Right hindlimb (tissue), 1 donor: ENCODE measurements around the gene MRPL55.
A peak's percentile ranks its signal among the peaks of the same experiment; 100 is the strongest.

Experiments
- DNase-seq: peaks from one replicate; pipeline ENCODE4 v3.0.0-alpha.2; 2018

Gene MRPL55

DNA sequence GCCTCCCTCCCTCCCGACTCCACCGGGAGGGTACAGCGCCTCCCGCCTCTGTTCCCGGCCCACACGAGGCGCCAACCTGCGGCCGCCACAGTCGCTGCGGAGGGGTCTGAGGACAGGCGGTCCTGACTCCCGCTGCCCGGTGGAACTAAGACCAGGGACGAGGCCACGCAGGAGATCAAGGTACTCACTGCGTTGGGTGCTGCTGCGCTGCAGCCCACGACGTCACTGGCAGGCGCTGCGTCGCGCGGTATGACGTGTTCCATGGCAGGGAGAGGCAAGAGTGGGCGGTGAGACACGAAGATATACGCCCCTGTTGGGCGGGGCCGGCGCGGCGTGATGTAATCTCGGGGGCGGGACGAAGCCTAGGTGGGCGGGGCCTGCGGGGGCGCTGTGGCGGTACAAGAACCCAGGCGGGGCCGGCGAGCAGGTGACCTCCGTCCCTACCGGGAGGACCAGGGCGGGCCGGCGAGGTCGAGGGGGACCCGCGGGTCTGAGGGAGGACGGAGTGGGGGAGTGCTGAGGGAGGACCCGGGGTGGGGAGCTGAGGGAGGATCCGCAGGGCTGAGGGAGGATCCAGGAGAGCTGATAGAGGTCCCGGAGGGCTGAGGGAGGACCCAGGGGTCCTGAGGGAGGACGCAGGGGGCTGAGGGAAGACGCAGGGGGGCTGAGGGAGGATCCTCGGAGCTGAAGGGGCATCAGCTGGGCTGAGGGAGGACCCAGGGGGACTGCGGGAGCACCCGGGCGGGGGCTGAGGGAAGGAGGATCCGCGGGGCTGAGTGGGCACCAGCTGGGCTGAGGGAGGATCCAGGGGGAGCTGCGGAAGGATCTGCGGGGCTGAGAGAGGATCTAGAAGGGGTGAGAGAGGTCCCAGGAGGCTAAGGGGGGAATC is at the start of gene MRPL55:
TSS of gene MRPL55 (minus strand) at position 227 of the 889 bp plus-strand sequence. CDS start 1,039 bp downstream, outside the sequence.
- DNase-seq = peak; percentile 99

DNA sequence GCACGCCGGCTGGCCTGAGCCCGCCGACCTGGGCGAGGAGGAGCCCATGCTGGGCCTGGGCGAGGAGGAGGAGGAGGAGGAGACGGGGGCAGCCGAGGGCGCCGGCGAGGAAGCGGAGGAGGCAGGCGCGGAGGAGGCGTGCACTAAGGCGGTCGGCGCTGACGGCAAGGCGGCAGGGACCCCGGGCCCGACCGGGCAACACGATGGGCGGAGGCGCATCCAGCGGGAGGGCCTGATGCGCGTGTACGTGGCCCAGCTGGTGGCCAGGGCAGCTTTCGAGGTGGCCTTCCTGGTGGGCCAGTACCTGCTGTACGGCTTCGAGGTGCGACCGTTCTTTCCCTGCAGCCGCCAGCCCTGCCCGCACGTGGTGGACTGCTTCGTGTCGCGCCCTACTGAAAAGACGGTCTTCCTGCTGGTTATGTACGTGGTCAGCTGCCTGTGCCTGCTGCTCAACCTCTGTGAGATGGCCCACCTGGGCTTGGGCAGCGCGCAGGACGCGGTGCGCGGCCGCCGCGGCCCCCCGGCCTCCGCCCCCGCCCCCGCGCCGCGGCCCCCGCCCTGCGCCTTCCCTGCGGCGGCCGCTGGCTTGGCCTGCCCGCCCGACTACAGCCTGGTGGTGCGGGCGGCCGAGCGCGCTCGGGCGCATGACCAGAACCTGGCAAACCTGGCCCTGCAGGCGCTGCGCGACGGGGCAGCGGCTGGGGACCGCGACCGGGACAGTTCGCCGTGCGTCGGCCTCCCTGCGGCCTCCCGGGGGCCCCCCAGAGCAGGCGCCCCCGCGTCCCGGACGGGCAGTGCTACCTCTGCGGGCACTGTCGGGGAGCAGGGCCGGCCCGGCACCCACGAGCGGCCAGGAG is 49.3 kb upstream of the MRPL55 start:
- DNase-seq = no peak

DNA sequence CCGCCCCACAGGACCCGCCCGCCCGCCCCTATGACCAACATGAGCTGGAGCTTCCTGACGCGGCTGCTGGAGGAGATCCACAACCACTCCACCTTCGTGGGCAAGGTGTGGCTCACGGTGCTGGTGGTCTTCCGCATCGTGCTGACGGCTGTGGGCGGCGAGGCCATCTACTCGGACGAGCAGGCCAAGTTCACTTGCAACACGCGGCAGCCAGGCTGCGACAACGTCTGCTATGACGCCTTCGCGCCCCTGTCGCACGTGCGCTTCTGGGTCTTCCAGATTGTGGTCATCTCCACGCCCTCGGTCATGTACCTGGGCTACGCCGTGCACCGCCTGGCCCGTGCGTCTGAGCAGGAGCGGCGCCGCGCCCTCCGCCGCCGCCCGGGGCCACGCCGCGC is 48.6 kb upstream of the MRPL55 start:
- no peak for DNase-seq

DNA sequence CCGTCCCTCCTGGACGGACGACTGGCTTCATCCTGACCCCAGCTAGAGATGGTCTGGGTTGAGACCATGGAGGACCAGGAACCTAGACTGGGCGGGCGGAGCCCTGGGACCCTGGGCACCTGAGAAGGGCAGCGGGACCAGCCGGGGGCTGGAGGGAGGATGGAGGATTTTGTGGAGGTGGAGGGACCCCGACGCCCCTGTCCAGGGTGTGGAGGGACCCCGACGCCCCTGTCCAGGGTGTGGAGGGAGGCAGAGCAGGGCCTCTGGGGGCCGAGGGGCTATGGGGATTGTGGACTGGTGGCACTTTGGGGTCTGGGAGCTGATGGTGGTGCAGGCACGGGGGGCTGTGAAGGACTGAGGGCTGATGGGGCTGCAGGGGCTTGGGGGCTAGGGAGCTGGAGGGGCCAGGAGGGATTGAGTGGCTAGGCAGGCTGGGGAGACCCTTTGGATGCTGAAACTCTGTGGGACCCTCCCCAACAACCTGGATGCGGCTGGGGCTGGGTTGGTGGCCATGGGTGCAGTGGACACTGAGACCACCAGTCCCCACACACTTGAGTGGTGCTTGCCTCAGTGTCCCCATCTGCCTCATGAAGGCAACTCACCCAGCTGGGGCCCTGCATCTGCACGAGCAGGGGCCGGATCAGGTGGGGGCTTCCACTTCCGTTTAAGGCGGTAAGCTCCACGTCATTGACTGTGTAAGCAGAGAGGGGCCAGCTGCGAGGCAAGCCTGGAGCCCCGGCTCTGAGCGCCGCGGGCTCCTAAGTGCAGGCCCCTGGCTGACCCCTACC is 48.0 kb upstream of the MRPL55 start:
- no peak for DNase-seq

DNA sequence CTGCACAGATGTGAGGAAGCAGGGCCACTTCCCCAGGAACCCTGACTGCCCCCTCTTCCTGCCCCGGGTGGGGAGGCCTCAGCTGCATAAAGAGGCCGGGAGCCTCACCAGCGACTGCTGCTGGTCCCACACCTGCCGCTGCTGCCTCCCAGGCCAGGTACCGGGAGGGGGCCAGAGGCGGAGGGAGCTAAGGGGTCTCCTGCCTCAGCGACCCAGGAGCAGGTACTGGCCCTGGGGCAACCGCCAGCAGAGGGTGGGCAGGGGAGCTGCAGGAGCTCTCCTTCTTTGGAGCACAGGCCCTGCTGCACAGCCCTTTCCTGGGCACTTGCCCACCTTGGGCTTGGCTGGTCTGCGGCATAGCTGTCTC is 47.4 kb upstream of the MRPL55 start:
- no peak for DNase-seq

DNA sequence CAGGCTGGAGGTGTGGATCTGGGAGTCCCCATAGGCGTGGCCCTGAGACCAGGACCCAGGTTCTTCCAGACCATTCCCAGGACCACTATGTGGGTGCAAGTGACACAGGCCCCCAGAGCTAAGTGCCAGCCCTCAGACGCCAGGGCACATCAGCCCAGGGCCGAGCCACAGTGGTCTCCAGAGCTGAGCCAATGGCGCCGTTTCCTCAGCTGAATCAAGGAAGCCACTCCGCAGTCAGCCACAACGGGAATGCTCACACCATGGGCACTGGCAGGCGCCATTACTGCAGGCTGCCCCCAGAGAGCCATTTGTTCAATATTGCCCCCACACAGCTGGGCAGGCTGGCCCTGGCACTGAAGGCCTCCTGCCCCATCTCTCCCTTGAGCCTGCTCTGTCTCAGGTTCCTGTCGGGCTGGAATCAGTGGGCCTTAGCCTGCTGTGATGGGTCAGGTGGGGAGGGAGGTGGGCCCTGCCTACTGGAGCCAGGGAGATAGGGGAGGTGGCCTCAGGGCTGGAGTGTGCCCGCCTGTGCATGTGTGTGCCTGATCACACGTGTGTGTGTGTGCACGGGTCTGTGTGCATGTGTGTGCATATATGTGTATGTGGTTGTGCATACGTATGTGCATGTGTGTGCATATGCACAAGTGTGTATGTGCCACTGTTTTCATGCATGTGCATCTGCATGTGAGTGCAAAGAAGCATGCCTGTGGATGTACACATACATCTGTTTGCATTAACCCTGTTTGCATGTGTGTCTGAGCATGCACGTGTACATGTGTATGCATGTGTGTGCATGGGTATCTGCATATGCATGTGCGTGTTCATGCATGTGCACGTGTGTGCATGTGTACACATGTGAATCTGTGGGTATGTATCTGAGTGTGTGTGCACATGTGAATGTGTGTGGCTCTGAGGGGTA is 46.8 kb upstream of the MRPL55 start:
- DNase-seq = no peak

DNA sequence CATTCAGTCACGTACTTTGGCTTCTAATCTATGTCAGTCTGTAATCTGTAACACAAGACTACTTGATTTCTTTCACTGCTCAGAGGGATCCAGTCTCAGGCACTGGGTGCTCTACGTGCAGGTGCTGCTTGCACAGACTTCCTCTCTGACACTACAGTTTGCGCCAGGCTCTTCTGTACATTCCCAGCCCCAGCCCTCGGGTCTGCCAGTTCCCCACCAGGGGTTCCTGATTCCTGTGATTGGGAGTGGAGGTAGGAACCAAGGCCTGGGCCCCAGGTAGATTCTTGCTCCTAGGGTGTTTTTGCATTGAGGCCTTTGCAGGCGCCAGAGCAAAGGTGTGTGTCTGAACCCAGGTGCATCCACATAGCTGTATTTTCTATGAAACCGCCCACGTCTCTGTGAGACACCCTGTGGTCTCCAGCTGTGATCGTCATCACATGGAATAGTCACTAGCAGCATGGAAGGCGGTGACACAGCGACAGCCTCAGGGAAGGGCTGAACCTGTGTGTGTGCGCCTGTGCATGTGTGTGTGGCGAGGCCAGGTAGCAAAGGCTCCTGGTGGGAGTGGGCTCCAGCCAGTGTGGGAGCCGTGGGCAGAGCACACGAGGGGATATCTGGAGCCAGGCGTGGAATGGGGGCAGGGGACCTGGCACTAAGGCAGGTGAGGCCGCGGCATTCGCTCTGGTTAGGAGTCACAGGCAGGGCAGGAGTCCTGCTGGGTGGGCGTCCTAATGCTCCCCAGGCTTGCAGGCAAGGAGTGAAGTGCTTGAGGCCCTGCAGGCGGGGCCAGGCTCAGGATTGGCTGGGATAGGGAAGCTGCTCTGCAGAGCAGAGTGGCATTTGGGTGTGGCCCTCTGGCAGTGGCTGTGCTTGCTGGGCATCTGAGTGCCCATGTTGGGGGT is 45.8 kb upstream of the MRPL55 start:
- no peak for DNase-seq

DNA sequence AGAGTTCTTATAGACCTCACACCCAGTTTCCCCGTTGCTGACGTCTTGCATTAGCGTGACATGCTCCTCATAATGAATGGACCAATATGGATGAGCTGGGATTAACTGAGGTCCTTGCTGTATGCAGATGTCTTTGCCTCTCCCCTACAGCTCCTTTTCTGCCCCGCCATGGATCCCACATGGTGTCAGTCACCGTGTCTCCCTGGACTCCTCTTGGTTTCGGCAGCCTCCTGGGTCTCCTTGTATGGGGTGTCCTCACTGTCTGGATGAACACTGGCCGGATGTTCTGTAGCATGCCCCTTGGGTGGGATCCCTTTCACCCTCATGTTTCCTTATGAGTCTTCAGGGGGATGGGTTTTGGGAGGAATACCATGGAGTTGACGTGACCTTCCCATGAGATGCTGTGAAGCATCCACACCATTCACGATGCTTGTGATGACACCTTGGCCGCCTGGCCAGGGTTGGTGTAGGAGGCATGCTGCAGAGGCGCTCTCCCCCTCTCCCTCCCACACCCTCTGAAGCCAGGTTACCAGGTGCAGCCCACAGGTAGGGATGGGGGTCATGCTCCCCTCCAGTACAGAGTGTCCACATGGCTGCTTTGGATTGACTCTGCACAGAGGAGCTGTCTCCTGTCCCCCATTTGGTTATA is 45.0 kb upstream of the MRPL55 start:
- DNase-seq = no peak

DNA sequence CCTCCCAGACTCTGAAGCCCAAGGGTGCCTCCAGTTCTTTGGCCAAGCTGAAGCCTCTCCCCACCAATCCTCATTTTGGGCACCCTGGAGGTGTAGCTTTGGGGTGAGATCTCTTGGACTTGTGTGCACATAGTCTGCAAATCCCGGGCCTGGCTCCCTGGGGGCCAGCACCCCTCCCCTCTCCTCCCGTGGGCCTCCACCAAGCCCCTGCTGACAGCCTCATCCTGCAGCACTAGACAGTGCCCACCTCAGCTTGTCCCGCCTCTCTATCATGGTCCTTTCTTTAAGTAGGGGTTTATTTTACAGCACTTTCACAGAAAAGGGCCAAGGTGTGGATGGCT is 43.8 kb upstream of the MRPL55 start:
- no peak for DNase-seq

DNA sequence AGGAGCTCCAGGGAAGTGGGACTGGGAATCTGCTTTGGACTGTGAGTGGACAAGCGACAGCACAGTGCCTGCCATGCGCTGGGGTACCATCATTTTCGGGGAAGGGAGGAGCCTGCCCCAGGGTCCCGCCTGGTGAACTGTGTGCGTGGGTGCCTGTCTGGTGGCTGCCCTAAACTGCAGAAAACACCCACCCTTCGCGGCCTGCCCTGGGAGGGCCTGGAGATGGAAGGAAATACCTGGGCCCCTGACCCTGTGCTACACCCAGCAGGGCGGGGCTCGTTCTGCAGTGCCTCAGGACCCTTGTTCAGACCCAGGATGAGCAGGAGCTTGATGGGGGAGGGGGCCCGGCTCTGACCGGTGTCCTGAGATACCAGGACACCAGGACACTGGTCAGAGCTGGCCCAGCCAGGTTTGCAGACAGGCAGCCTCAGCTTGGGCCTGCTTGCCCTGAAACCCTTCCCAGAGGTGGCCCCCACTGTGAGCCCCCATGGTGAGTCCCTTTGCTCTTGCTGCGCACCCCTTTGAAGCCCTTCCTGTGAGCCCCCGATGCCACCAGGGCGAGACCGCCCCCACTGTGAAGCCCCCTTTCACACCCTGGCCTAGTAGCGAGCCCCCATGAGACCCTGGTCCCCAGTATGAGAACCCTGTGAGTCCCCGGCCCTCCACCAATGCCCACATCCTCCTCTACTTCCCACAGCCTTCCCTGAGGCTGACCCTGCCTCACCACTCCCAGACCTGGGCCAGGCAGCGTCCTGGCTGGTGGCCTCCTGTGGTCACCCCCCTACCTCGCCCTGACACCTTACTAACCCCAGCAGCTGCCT is 43.2 kb upstream of the MRPL55 start:
- peak; percentile 18 for DNase-seq

DNA sequence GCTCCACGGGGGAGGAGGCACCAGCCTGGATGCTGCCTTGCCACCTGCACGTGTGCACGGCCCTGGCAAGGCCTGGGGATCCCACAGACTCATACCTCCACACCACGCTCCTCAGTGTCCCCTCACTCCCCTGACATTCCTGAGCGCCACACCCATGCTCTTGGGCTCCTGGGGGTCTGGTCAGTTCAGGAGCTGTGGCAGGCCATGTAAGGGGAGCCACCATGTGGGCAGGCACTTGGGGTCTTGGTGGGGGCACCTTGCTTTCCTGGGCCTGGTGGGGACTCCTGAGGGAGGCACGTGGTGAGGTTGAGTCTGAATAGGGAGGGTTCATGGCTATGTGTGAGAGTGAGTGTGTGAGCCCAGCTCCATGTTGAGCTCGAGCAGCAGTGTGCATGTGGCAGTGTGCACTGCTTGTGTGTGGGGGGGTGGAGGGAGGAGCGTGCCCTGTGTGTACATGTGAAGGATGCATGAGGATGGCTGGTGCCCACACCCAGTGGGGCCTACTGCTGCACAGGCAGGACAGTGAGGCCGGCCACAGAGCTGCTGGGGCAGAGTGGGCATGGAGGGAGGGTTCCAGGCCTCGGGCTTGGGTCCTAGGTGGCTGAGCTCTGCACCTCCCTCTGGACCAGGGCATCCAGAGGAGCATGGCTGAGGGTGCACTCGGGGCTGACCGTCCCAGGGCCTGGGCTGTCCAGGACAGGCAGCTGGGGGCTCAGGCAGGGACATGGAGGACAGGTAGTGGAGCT is 42.3 kb upstream of the MRPL55 start:
- no peak for DNase-seq

DNA sequence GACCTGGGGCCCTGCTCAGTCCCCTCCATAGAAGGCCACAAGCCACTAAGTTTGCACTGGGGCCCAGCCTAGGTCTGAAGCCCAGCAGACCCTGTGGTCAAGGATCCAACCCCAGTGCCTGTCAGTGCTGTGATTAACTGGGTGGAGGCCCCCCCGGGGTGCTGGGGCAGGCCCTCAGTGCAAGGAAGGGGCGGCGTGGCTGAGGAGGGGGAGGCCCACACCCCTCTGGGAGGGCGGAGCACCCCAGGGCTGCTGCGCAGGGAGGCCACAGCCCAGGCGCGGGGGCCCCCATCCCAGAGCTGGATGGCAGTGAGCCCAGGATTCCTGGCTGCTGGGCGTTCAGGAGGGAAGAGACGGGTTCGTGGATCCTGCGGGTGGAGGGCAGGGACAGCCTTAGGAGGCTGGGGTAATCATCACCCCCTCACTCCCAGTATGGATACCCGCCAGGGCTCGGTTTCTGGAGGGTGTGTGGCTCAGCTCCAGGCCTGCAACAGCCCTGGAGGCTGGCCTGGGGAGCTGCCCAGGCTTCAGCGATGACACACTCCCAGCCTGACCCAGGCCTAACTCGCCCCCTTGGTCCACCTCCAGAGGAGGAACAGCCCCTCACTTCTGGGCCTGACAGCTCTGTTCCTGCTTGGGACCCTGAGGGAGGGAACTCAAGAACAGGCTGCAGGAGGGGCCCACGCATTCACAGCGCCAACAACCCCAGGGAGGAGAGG is 41.5 kb upstream of the MRPL55 start:
- DNase-seq = peak; percentile 89

DNA sequence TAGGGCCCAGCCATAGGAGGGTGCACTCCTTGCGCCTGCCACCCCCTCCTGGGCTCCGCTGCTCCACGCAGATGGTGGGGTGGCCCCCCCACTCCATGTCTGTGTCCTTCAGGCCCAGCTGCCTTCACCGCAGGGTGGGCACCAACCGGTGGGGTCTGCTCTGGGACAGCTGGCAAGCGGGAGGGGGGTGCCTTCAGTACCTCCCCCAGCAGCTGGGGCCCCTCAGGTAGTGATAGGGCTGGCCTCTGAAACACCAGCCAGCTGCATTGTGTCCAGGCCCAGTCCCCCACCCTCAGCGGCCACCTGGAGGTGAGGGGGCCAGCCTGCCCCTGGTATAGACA is 41.0 kb upstream of the MRPL55 start:
- DNase-seq = peak; percentile 43

DNA sequence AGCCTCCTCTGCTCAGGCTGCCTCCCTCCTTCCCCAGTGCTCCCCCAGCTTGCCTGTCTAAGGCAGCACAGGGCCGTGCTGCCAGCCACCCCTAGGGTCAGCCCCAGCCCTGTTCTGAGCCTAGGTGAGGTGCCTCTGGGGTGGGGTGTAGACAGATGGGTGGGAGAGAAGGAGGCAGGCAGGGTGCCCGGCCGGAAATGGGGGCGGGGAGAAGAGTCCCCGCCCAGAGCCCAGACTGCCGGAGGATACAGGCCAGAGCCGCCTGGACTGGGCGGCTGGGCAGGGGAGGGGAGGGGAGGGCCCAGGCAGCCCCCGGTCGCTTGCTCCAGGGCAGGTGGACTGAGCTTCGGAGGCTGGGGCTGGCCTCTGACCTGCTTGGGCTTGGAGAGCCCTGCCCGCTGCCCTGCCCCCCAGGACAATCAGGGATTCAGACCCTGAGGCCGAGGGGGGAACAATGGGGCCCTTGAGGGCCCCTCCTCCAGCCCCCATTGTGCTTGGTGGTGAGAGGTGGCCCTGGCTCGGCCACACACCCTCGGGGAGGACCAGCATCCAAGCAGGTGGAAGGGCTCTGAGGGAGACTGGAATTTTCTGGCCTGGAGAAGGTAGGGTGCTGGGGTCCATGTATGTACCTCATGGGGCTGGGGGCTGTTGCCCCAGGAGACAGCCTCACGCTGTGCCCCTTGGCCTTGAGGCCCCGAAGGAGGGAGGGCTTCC is 40.5 kb upstream of the MRPL55 start, which contains the start of gene GJC2:
TSS of gene GJC2 (plus strand) at position 525 of the 714 bp plus-strand sequence. CDS start 7,829 bp downstream, outside the sequence.
- DNase-seq = peak; percentile 64

DNA sequence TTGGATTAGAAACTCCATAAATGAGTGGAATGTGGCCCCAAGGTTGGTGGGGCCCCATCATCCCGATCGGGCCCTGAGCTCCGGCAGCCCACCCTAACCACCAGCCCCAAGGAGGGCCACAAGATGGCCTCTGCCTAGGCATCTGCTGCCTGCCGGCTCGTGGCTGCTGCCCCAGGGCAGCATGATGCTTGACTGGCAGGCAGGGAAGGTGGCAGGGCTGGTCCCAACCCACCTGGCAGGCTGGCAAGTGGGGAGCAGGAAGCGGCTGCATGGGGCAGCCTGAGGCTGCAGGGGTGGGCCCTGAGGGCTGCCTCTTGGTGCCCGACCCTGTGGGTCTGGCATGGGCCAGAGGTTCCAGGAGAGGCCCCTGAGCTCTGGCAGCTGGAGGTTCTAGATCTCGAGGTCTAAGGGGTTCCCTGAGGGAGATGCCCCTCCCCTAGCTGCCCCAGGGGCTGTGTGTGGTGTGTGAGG is 39.9 kb upstream of the MRPL55 start:
- DNase-seq = no peak

DNA sequence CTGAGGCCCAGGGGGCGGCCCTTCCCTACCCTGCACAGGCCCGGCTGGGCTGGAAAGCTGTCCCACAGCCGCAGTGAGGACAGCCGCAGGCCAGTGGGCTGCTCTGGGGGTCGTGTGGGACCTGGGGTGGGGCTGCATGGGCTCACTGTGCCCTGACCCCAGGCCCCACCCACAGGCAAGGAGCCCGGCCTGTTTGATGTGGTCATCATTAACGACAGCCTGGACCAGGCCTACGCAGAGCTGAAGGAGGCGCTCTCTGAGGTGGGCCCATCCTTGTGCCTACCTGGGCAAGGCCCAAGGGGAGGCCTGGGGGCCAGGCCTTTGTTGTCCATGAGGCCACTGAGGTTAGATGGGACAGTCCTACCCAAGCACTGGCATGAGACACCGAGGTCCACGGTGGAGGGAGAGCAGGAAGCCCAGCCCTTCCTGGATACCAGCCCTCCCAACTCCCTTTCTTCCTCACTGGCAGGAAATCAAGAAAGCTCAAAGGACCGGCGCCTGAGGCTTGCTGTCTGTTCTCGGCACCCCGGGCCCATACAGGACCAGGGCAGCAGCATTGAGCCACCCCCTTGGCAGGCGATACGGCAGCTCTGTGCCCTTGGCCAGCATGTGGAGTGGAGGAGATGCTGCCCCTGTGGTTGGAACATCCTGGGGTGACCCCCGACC is 39.2 kb upstream of the MRPL55 start:
- peak; percentile 30 for DNase-seq

DNA sequence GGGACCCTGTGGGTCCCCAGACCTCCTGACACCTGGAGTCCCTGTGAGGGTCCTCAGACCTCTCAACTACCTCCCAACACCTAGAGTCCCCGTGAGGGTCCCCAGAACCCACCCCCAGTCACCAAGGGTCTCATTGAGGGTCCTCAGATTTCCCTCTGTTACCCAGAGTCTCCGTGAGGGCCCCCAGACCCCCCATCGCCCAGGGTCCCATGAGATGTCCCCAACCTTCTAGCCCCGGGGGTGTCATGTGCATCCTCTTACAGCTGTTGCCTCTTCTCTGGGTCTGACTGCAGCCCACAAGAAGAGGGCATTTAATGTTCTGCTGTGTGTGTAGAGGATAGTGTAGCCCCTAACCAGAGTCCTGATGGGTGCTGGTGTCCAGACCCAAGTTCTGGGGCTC is 38.7 kb upstream of the MRPL55 start:
- no peak for DNase-seq
